BLaER1 treated with 17β-estradiol and CSF1 and Interleukin-3, amounts not matched to agents 10 nM and 100 nM (cell line): ENCODE results near the gene MAP3K15.
A peak's percentile ranks its signal among the peaks of the same experiment; 100 is the strongest.

Source experiments
- H3K27ac ChIP-seq, 11 experiments: shearing (Covaris generic); formaldehyde crosslinking; 2 replicates each; pipeline ENCODE4 v1.8.1; 2022
- H3K27me3 ChIP-seq, 11 experiments: shearing (Covaris generic); formaldehyde crosslinking; 2 replicates each; pipeline ENCODE4 v1.8.1; 2022
- H3K36me3 ChIP-seq, 11 experiments: shearing (Covaris generic); formaldehyde crosslinking; 2 replicates each; pipeline ENCODE4 v1.8.1; 2022
- H3K4me1 ChIP-seq, 10 experiments: shearing (Covaris generic); formaldehyde crosslinking; 2 replicates each; pipeline ENCODE4 v1.8.1; 2022
- H3K4me2 ChIP-seq, 11 experiments: shearing (Covaris generic); formaldehyde crosslinking; 2 replicates each; pipeline ENCODE4 v1.8.1; 2022
- H3K4me3 ChIP-seq, 10 experiments: shearing (Covaris generic); formaldehyde crosslinking; 2 replicates each; pipeline ENCODE4 v1.8.1; 2022
- H3K9ac ChIP-seq, 11 experiments: shearing (Covaris generic); formaldehyde crosslinking; 2 replicates each; pipeline ENCODE4 v1.8.1; 2022
- H3K9me3 ChIP-seq, 11 experiments: shearing (Covaris generic); formaldehyde crosslinking; replicated peaks in 1 of 11; 2 replicates each; pipeline ENCODE4 v1.8.1; 2022
- H4K20me1 ChIP-seq, 11 experiments: shearing (Covaris generic); formaldehyde crosslinking; 2 replicates each; pipeline ENCODE4 v1.8.1; 2022
- Cebpa-rat ChIP-seq, 11 experiments: shearing (Covaris generic); IDR thresholded peaks; 2 replicates each; pipeline ENCODE4 v1.8.1; 2022

The MAP3K15 gene

GRCh38 chrX:19360903-19361302 is 154.4 kb downstream of the MAP3K15 start:
- Histone ChIP-seq H3K4me2 (no peak overlapping the region), H3K4me3 (no peak overlapping the region), H4K20me1 (peaks cover 0 to 16% (median under 1%) of the 10 kb centered on the region in 11 experiments; a peak in 5 of 22 replicates), H3K27me3 (peaks cover 0 to 9% (median 0%) of the 10 kb centered on the region in 11 experiments; a peak in 1 of 22 replicates), H3K9ac (no peak overlapping the region), H3K4me1 (no peaks in the 10 kb centered on the region), H3K36me3 (peaks cover 53 to 98% (median 83%) of the 10 kb centered on the region in 11 experiments), H3K9me3 (peaks cover 0 to under 1% (median 0%) of the 10 kb centered on the region in 11 experiments; a peak in 1 of 22 replicates), H3K27ac (no peak overlapping the region)
- TF ChIP-seq Cebpa-rat (IDR thresholded peaks at IDR 0.05), result no peak

DNA sequence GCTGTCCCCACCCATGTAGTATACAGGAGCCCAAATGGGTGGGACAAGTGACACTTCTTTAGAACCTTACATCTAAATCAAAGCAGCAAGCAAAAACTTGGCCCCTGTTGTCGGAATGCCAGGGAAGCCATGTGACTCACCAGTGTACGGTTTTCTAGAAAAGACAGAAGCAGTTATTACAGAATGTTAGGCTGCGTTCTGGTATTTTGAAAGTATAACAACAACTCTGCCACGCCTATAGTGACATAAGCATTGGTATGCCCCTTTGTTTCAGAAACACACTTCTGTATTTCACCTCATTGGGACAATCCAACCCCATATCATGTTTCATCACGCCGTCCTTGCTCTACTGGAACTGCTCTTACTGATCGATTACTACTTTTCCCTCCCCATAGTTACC is 156.8 kb downstream of the MAP3K15 start:
- peaks cover 75 to 100% (median 97%) of the 10 kb centered on the region in 11 experiments for H3K36me3 ChIP-seq
- H3K9ac ChIP-seq, result no peak overlapping the region
- H3K27ac ChIP-seq, result no peak overlapping the region
- no peaks in the 10 kb centered on the region for H3K9me3 ChIP-seq
- no peak for TF ChIP-seq Cebpa-rat (IDR thresholded peaks at IDR 0.05)
- H3K27me3 ChIP-seq, result peaks cover 0 to 15% (median 0%) of the 10 kb centered on the region in 11 experiments; a peak in 1 of 22 replicates
- no peaks in the 10 kb centered on the region for H3K4me1 ChIP-seq
- peaks cover 0 to 17% (median 5%) of the 10 kb centered on the region in 11 experiments; a peak in 8 of 22 replicates for H4K20me1 ChIP-seq
- no peak overlapping the region for H3K4me2 ChIP-seq
- H3K4me3 ChIP-seq, result no peak overlapping the region

- no peak for TF ChIP-seq Cebpa-rat (IDR thresholded peaks at IDR 0.05)
- no peak overlapping the region for H3K27ac ChIP-seq
- H3K4me3 ChIP-seq, result no peak overlapping the region
Measured at GRCh38 chrX:19354625-19355024, 160.7 kb downstream of the MAP3K15 start.

DNA sequence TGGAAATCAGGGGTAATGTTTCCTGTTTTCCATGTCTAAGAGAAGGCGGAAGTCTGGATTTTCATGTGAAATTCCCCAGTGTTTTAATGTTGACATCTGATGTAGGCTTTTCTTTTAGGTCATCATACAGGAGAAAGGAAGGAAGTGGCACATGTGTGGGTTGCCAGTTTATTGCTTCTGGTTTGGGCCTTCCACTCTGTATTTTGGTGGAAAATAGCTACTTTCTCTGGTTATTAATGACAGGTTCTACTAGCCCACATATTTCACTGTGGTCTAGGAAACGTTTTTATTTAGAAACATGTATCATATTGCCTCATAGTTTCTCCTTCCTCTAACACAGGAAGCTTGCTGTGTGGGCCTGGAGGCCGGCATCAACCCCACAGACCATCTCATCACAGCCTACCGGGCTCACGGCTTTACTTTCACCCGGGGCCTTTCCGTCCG is 164.3 kb downstream of the MAP3K15 start:
- Histone ChIP-seq H3K27ac (peak overlapping the region in 10 of 11 experiments; percentile 34 to 94 (median 76); a peak in 20 of 22 replicates), H3K9ac (peak overlapping the region in 9 of 11 experiments; percentile 19 to 78 (median 59); a peak in 17 of 22 replicates), H3K9me3 (no peaks in the 10 kb centered on the region), H3K4me1 (peaks cover 31 to 62% (median 40%) of the 10 kb centered on the region in 10 experiments), H3K4me2 (peak overlapping the region; percentile 33 to 87 (median 69)), H3K36me3 (peaks cover 43 to 90% (median 58%) of the 10 kb centered on the region in 11 experiments), H3K27me3 (peaks cover 0 to 20% (median 0%) of the 10 kb centered on the region in 11 experiments; a peak in 3 of 22 replicates), H4K20me1 (peaks cover 8 to 50% (median 20%) of the 10 kb centered on the region in 11 experiments; a peak in 14 of 22 replicates), H3K4me3 (peak overlapping the region in 4 of 10 experiments; percentile 15 to 38 (median 24); a peak in 4 of 20 replicates)
- peak in 9 of 11 experiments; percentile 39 to 85 (median 66); a peak in 12 of 22 replicates for TF ChIP-seq Cebpa-rat (IDR thresholded peaks at IDR 0.05)

More at GRCh38 chrX:19354625-19355024, 160.7 kb downstream of the MAP3K15 start:
- no peak overlapping the region for H3K4me2 ChIP-seq
- peaks cover 0 to 15% (median 0%) of the 10 kb centered on the region in 11 experiments; a peak in 1 of 22 replicates for H3K27me3 ChIP-seq
- H4K20me1 ChIP-seq, result peaks cover 0 to 24% (median 5%) of the 10 kb centered on the region in 11 experiments; a peak in 8 of 22 replicates
- no peaks in the 10 kb centered on the region for H3K9me3 ChIP-seq
- peaks cover 79 to 95% (median 89%) of the 10 kb centered on the region in 11 experiments for H3K36me3 ChIP-seq
- no peak overlapping the region for H3K9ac ChIP-seq
- peaks cover 23 to 31% (median 27%) of the 10 kb centered on the region in 10 experiments for H3K4me1 ChIP-seq

- peaks cover 6 to 57% (median 32%) of the 10 kb centered on the region in 11 experiments; a peak in 15 of 22 replicates for H4K20me1 ChIP-seq
- H3K27me3 ChIP-seq, result peaks cover 0 to 14% (median 0%) of the 10 kb centered on the region in 11 experiments; a peak in 3 of 22 replicates
- peaks cover 26 to 73% (median 41%) of the 10 kb centered on the region in 11 experiments for H3K36me3 ChIP-seq
- no peak overlapping the region for H3K9ac ChIP-seq
- H3K9me3 ChIP-seq, result 0 out of 22 replicates have a peak, but pooled peaks cover 0 to under 1% (median 0%) of the 10 kb centered on the region in 11 experiments
- H3K27ac ChIP-seq, result peak overlapping the region in 5 of 11 experiments; percentile 75 to 94 (median 82); a peak in 8 of 22 replicates
- no peak overlapping the region for H3K4me3 ChIP-seq
- H3K4me1 ChIP-seq, result peaks cover 40 to 75% (median 50%) of the 10 kb centered on the region in 10 experiments
- peak overlapping the region in 6 of 11 experiments; percentile 33 to 87 (median 76); a peak in 7 of 22 replicates for H3K4me2 ChIP-seq
- no peak for TF ChIP-seq Cebpa-rat (IDR thresholded peaks at IDR 0.05)
Measured at GRCh38 chrX:19349264-19349663, 166.0 kb downstream of the MAP3K15 start.

DNA sequence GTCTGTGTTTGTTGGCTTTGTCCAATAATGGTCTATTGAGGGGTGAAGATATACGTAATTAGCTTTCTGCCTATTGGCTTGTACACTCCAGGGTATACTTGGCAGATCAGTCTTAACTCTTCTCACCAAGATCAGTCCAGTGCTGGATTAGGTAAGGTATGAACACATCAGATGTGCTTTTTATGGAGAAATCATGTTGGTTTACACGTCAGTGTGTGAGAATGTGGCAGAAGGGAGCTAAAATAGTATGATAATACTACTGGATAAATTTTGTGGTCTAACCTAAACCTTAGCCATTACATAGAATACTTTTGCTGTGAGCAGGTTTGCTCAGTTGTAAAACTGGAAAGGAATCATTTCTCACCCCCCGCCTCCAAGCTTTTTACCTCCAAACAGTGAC is 167.4 kb downstream of the MAP3K15 start:
- H3K27me3 ChIP-seq, result peaks cover 0 to 14% (median 0%) of the 10 kb centered on the region in 11 experiments; a peak in 3 of 22 replicates
- peak overlapping the region in 1 of 11 experiments; percentile 42; a peak in 2 of 22 replicates for H3K27ac ChIP-seq
- 0 out of 22 replicates have a peak overlapping the region, but pooled peaks of 1 of the 11 experiments have one; percentile 85 for H3K4me2 ChIP-seq
- no peak overlapping the region for H3K9ac ChIP-seq
- peaks cover 0 to 8% (median 0%) of the 10 kb centered on the region in 11 experiments; a peak in 1 of 22 replicates for H3K9me3 ChIP-seq
- TF ChIP-seq Cebpa-rat (IDR thresholded peaks at IDR 0.05), result no peak
- no peak overlapping the region for H3K4me3 ChIP-seq
- H3K36me3 ChIP-seq, result peaks cover 12 to 60% (median 28%) of the 10 kb centered on the region in 11 experiments
- H4K20me1 ChIP-seq, result peaks cover 6 to 57% (median 32%) of the 10 kb centered on the region in 11 experiments; a peak in 15 of 22 replicates
- H3K4me1 ChIP-seq, result peaks cover 42 to 79% (median 54%) of the 10 kb centered on the region in 10 experiments

- H4K20me1 ChIP-seq, result peaks cover 6 to 44% (median 32%) of the 10 kb centered on the region in 11 experiments; a peak in 15 of 22 replicates
- peaks cover 0 to 32% (median 2%) of the 10 kb centered on the region in 11 experiments; a peak in 12 of 22 replicates for H3K36me3 ChIP-seq
- peaks cover 0 to 8% (median 0%) of the 10 kb centered on the region in 11 experiments; a peak in 1 of 22 replicates for H3K9me3 ChIP-seq
- H3K27ac ChIP-seq, result peak overlapping the region in 10 of 11 experiments; percentile 71 to 87 (median 78); a peak in 19 of 22 replicates
- H3K4me2 ChIP-seq, result peak overlapping the region; percentile 66 to 88 (median 82)
- peaks cover 15 to 55% (median 32%) of the 10 kb centered on the region in 10 experiments for H3K4me1 ChIP-seq
- H3K4me3 ChIP-seq, result peak overlapping the region; percentile 66 to 85 (median 76)
- H3K9ac ChIP-seq, result peak overlapping the region; percentile 75 to 92 (median 83)
- peaks cover 0 to 14% (median 0%) of the 10 kb centered on the region in 11 experiments; a peak in 3 of 22 replicates for H3K27me3 ChIP-seq
- no peak for TF ChIP-seq Cebpa-rat (IDR thresholded peaks at IDR 0.05)
Measured at GRCh38 chrX:19344661-19345060, 170.6 kb downstream of the MAP3K15 start.

DNA sequence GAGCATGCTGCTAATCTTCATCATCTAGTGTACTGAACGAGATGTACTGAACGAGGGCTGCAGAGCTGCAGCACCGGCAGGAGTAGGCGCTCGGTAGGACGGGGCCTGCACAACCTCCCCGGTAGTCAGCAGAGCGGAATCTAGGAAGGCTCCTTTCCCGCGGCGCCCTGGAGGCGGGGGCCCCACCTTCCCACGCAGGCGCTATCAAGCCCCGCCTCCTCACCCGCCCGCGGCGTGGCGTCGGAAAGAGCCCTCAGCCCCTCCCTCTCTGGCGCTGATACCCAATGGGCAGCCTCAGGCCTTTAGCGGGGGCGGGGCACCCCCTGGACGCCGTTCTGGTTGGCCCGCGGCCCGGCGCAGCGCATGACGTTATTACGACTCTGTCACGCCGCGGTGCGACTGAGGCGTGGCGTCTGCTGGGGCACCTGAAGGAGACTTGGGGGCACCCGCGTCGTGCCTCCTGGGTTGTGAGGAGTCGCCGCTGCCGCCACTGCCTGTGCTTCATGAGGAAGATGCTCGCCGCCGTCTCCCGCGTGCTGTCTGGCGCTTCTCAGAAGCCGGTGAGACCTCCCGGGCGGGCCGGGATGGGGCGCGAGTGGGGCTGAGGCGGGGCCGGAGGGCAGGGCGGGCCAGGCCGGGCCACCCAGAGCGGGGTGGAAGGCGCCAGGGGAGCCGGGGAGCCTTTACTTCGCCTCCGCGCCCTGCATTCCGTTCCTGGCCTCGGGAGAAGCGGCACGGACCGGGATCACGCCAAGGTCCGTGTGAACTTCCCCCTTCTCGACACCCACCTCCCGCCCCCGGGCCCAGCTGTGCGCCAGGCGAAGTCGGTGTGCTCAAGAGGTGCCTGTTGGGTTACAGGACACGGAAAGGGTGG is 171.5 kb downstream of the MAP3K15 start, which contains the start of gene PDHA1:
PDHA1 (plus strand) TSS at position 393 of the 874 bp plus-strand sequence; CDS start at position 504, 111 bp downstream.
- Histone ChIP-seq H3K27ac (peak within 1 kb of the TSS in 10 of 11 experiments; percentile 71 to 87 (median 78); a peak in 20 of 22 replicates), H3K9me3 (peaks cover 0 to 8% (median 0%) of the 10 kb centered on the region in 11 experiments; a peak in 1 of 22 replicates), H3K27me3 (peaks cover 0 to 14% (median 0%) of the 10 kb centered on the region in 11 experiments; a peak in 3 of 22 replicates), H3K4me2 (peak within 1 kb of the TSS; percentile 66 to 88 (median 82)), H3K4me1 (peaks cover 11 to 46% (median 23%) of the 10 kb centered on the region in 10 experiments), H4K20me1 (peaks cover 6 to 40% (median 32%) of the 10 kb centered on the region in 11 experiments; a peak in 15 of 22 replicates), H3K36me3 (peaks cover 0 to 23% (median 0%) of the 10 kb centered on the region in 11 experiments; a peak in 5 of 22 replicates), H3K9ac (peak within 1 kb of the TSS; percentile 75 to 92 (median 83)), H3K4me3 (peak within 1 kb of the TSS; percentile 66 to 85 (median 76))
- TF ChIP-seq Cebpa-rat (IDR thresholded peaks at IDR 0.05), result no peak
